K562 (cell line): ENCODE measurements around the gene PNCK. TPM values are rescaled to one million over a fixed set of nuclear protein-coding genes. Genes with fewer than 3 reads are reported as not detected.
A peak's percentile ranks its signal among the peaks of the same experiment; 100 is the strongest.

ENCODE experiments used
- C11orf30 ChIP-seq: fragments of 450-650 bp; IDR thresholded peaks from 2 replicates; pipeline ENCODE4 v1.6.1; 2016; ENCODE audit warnings: low read depth, mild to moderate bottlenecking
- COPS2 ChIP-seq: fragments of 450-650 bp; conservative IDR thresholded peaks from 2 replicates; pipeline ENCODE4 v1.6.1; 2016; ENCODE audit warnings: mild to moderate bottlenecking, moderate library complexity
- JUND ChIP-seq, 2 experiments: IDR thresholded peaks; 2 replicates in 1 of 2; 3 replicates in 1 of 2; pipeline ENCODE4 v1.6.1; 2011; ENCODE audit warnings: borderline replicate concordance in 2 of 2, low read depth in 2 of 2, low read length in 2 of 2, improper control_type of control experiment in 1 of 2, missing biosample characterization in 1 of 2, missing genetic modification characterization in 1 of 2, missing genetic modification reagents in 1 of 2
- NEUROD1 ChIP-seq: fragments of 150-350 bp; IDR thresholded peaks from 2 replicates; pipeline ENCODE4 v1.6.1; 2014; ENCODE audit warnings: borderline replicate concordance, low read length, low read depth; ENCODE audit not compliant: partially characterized antibody
- RBFOX2 ChIP-seq: fragments of 200-400 bp; formaldehyde crosslinking; IDR thresholded peaks from 2 replicates; pipeline ENCODE4 v1.6.1; 2017; ENCODE audit warnings: low read depth, mild to moderate bottlenecking, low read length, moderate library complexity
- SOX6 ChIP-seq: fragments of 450-650 bp; IDR thresholded peaks from 2 replicates; pipeline ENCODE4 v1.6.1; 2014; ENCODE audit warnings: mild to moderate bottlenecking
- YY1 ChIP-seq, 3 experiments: IDR thresholded peaks; 2 replicates each; pipeline ENCODE4 v1.6.1; 2011; ENCODE audit warnings: low read length in 2 of 3, mild to moderate bottlenecking in 2 of 3, moderate library complexity in 2 of 3, borderline replicate concordance in 1 of 3, control low read depth in 1 of 3, low read depth in 1 of 3; ENCODE audit not compliant: insufficient read depth in 3 of 3, insufficient replicate concordance in 2 of 3, control insufficient read depth in 1 of 3, insufficient read length in 1 of 3; ENCODE audit errors: extremely low read depth in 1 of 3
- polyA plus RNA-seq, 8 experiments: library from polyadenylated mRNA; depleted of rRNA in 4 of 8; stranded (reverse) in 5 of 8; unstranded in 3 of 8; fragments of >200 nt; fragmentation: Nextera tagmentation in 2 of 8; fragmentation: Illumina TruSeq in 1 of 8; extraction: Ambion mirVana in 2 of 8; extraction: Trizol in 1 of 8; gene quantifications; 2 replicates each; pipeline versions ENCODE4 v1.2.1 to v1.2.3, GENCODE V29; 2011 to 2014; ENCODE audit warnings: inconsistent platforms in 1 of 8, missing spikeins in 1 of 8
- total RNA-seq, 7 experiments: library from RNA; depleted of rRNA in 6 of 7; stranded (reverse); fragments of >200 nt in 6 of 7; fragmentation: Illumina TruSeq in 2 of 7; extraction: Trizol in 2 of 7; gene quantifications; 2 replicates each; pipeline versions ENCODE4 v1.2.1 to v1.2.3, GENCODE V29; 2011 to 2021; ENCODE audit warnings: low replicate concordance in 1 of 7
- TF ChIP-seq, protein P1 (sequence below): fragments of 450-650 bp; IDR thresholded peaks from 2 replicates; pipeline ENCODE4 v1.6.1; 2016; ENCODE audit warnings: mild to moderate bottlenecking, moderate library complexity
- TF ChIP-seq, protein P2 (sequence below), 3 experiments: fragments of 200-800 bp in 1 of 3; sonication (Bioruptor generic) in 1 of 3; sonication (generic) in 1 of 3; formaldehyde crosslinking in 1 of 3; IDR thresholded peaks; 2 replicates each; pipeline versions ENCODE4 v1.6.1 to v1.8.0; 2016 to 2022; ENCODE audit warnings: mild to moderate bottlenecking in 2 of 3, missing compliant biosample characterization in 2 of 3, missing genetic modification characterization in 2 of 3, missing genetic modification reagents in 1 of 3
- TF ChIP-seq, protein P3 (sequence below): sonication (generic); formaldehyde crosslinking; IDR thresholded peaks from 2 replicates; pipeline ENCODE4 v1.8.0; 2022; ENCODE audit warnings: mild to moderate bottlenecking, missing genetic modification reagents
- TF ChIP-seq, protein P4 (sequence below): sonication (generic); formaldehyde crosslinking; IDR thresholded peaks from 2 replicates; pipeline ENCODE4 v1.9.0; 2022; ENCODE audit warnings: mild to moderate bottlenecking, missing genetic modification reagents

Gene PNCK
- total and polyA plus RNA-seq, 9 of the 15 experiments (the other 6 are each of a cell fraction or from before 2014, with no cell fraction given): 0.13 to 7.5 (median 1.2) TPM; not detected in 1

DNA sequence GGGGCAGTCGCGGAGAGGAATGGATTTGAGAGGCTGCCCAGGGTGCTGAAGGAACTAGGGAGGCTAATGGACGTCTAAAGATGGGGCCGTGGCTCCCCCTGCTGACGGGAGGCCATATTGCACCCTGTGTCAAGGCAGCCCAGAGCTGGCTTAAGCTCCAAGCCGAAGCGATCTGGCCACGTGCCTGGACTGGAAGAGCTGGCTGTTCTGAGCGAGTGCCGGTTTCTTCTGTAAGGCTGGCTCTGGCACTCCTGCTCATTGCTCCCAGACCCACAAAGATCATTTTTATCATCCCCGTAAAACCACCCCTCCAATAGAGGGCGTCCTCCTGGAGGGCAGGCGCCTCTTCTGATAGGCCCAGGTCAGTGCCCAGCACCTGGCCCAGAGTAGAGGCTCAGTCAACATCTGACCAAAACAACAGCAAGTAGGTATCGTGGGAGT is 5.6 kb downstream of the PNCK start (continued):
- TF ChIP-seq, protein P1, sequence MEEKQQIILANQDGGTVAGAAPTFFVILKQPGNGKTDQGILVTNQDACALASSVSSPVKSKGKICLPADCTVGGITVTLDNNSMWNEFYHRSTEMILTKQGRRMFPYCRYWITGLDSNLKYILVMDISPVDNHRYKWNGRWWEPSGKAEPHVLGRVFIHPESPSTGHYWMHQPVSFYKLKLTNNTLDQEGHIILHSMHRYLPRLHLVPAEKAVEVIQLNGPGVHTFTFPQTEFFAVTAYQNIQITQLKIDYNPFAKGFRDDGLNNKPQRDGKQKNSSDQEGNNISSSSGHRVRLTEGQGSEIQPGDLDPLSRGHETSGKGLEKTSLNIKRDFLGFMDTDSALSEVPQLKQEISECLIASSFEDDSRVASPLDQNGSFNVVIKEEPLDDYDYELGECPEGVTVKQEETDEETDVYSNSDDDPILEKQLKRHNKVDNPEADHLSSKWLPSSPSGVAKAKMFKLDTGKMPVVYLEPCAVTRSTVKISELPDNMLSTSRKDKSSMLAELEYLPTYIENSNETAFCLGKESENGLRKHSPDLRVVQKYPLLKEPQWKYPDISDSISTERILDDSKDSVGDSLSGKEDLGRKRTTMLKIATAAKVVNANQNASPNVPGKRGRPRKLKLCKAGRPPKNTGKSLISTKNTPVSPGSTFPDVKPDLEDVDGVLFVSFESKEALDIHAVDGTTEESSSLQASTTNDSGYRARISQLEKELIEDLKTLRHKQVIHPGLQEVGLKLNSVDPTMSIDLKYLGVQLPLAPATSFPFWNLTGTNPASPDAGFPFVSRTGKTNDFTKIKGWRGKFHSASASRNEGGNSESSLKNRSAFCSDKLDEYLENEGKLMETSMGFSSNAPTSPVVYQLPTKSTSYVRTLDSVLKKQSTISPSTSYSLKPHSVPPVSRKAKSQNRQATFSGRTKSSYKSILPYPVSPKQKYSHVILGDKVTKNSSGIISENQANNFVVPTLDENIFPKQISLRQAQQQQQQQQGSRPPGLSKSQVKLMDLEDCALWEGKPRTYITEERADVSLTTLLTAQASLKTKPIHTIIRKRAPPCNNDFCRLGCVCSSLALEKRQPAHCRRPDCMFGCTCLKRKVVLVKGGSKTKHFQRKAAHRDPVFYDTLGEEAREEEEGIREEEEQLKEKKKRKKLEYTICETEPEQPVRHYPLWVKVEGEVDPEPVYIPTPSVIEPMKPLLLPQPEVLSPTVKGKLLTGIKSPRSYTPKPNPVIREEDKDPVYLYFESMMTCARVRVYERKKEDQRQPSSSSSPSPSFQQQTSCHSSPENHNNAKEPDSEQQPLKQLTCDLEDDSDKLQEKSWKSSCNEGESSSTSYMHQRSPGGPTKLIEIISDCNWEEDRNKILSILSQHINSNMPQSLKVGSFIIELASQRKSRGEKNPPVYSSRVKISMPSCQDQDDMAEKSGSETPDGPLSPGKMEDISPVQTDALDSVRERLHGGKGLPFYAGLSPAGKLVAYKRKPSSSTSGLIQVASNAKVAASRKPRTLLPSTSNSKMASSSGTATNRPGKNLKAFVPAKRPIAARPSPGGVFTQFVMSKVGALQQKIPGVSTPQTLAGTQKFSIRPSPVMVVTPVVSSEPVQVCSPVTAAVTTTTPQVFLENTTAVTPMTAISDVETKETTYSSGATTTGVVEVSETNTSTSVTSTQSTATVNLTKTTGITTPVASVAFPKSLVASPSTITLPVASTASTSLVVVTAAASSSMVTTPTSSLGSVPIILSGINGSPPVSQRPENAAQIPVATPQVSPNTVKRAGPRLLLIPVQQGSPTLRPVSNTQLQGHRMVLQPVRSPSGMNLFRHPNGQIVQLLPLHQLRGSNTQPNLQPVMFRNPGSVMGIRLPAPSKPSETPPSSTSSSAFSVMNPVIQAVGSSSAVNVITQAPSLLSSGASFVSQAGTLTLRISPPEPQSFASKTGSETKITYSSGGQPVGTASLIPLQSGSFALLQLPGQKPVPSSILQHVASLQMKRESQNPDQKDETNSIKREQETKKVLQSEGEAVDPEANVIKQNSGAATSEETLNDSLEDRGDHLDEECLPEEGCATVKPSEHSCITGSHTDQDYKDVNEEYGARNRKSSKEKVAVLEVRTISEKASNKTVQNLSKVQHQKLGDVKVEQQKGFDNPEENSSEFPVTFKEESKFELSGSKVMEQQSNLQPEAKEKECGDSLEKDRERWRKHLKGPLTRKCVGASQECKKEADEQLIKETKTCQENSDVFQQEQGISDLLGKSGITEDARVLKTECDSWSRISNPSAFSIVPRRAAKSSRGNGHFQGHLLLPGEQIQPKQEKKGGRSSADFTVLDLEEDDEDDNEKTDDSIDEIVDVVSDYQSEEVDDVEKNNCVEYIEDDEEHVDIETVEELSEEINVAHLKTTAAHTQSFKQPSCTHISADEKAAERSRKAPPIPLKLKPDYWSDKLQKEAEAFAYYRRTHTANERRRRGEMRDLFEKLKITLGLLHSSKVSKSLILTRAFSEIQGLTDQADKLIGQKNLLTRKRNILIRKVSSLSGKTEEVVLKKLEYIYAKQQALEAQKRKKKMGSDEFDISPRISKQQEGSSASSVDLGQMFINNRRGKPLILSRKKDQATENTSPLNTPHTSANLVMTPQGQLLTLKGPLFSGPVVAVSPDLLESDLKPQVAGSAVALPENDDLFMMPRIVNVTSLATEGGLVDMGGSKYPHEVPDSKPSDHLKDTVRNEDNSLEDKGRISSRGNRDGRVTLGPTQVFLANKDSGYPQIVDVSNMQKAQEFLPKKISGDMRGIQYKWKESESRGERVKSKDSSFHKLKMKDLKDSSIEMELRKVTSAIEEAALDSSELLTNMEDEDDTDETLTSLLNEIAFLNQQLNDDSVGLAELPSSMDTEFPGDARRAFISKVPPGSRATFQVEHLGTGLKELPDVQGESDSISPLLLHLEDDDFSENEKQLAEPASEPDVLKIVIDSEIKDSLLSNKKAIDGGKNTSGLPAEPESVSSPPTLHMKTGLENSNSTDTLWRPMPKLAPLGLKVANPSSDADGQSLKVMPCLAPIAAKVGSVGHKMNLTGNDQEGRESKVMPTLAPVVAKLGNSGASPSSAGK: peak; percentile 85
- TF ChIP-seq NEUROD1: peak; percentile 31
- TF ChIP-seq, protein P2, sequence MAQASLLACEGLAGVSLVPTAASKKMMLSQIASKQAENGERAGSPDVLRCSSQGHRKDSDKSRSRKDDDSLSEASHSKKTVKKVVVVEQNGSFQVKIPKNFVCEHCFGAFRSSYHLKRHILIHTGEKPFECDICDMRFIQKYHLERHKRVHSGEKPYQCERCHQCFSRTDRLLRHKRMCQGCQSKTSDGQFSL (CRISPR knock-in tag; IDR thresholded peaks at IDR 0.05): peak; percentile 67; the same call in 1 of the 2 replicates
- TF ChIP-seq, protein P2 (tag; IDR thresholded peaks at IDR 0.05): no peak
- TF ChIP-seq C11orf30: 0 out of 2 replicates have a peak, but pooled peaks have one; percentile 8
- no peak for TF ChIP-seq SOX6
- TF ChIP-seq, protein P3, sequence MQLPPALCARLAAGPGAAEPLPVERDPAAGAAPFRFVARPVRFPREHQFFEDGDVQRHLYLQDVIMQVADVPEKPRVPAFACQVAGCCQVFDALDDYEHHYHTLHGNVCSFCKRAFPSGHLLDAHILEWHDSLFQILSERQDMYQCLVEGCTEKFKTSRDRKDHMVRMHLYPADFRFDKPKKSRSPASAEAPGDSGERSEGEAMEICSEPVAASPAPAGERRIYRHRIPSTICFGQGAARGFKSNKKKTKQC (CRISPR knock-in tag): peak; percentile 47; the same call in 1 of the 2 replicates
- TF ChIP-seq, protein P4, sequence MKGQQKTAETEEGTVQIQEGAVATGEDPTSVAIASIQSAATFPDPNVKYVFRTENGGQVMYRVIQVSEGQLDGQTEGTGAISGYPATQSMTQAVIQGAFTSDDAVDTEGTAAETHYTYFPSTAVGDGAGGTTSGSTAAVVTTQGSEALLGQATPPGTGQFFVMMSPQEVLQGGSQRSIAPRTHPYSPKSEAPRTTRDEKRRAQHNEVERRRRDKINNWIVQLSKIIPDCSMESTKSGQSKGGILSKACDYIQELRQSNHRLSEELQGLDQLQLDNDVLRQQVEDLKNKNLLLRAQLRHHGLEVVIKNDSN (CRISPR knock-in tag): peak; percentile 87
- TF ChIP-seq RBFOX2: 0 out of 2 replicates have a peak, but pooled peaks have one; percentile 30
- peak in 2 of 3 experiments; percentile 25 to 59 for TF ChIP-seq YY1 (IDR thresholded peaks at IDR 0.05; ENCODE audit: borderline replicate concordance in 1 of 3, control insufficient read depth in 1 of 3, extremely low read depth in 1 of 3, insufficient read depth in 3 of 3, insufficient read length in 1 of 3, insufficient replicate concordance in 2 of 3, low read depth in 1 of 3, low read length in 2 of 3)
- TF ChIP-seq COPS2: no peak
- 0 out of 2 replicates have a peak, but pooled peaks have one; percentile 35 for TF ChIP-seq JUND (IDR thresholded peaks at IDR 0.05; ENCODE audit: borderline replicate concordance, low read depth, low read length)
- no peak for TF ChIP-seq JUND (tag; IDR thresholded peaks at IDR 0.05; ENCODE audit: borderline replicate concordance, low read depth, low read length)
